Measurements from ENCODE around the gene IMPA2.
"Not testable (repeated sequence)": the region's sequence is repeated elsewhere in the genome, so short reads cannot be mapped to it uniquely, and the experiment has no call there.

Gene IMPA2

DNA sequence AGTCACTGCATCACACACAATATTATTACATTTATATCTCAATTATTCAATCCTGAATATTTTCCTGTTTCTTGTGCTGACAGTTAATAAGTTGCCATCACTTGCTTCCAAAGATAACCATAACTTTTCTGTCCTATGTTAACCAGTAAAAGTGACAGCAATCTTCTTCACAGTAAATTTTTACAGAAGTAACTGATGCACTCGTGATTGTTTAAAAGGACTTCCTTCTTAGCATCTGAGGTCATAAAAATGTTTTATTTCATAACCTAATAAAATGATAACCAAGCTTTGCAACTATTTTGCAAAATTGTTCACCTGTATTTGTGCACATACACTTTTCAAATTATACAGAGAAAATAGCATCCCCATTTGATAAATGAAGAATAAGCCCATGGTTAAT, 91.7 kb downstream of the IMPA2 start:
- no peak for DNase-seq (ENCODE audit: low spot score)

GRCh38 chr18:12074736-12075135, 93.4 kb downstream of the IMPA2 start:
- no peak for DNase-seq (ENCODE audit: low spot score)

DNA sequence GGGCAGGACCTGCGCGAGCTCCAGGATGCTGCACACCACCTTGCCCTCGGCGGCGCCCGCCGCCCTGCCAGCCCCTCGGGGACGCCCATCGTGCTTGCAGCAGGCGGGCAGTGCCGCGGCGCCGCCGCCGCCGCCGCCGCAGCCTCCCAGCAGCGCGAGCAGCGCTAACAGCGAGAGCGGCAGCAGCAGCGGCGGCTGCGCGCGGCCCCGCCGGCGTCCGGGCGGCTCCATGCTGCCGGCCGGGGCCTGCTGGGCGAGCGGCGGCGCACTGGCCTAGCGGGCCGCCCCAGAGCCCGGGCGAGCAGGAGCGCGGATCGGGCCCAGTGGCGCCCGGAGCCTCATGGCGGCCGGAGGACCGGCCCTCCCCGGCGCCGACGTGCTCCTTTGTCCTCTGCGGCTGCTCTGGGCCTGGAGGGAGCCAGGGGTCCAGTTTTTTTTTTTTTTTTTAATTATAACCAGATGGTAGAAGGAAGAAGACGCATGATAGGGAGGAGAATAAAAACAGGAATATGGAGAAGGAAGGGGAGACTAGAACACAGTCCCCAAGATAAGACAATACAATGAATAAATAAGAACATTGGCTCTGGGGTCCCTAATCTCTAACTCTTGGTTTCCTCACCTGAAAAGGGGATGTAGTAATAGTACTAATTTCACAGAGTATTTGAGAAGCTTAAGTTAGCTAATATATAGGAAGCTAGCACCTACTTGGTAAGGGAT, 95.3 kb downstream of the IMPA2 start:
- DNase-seq (ENCODE audit: low spot score) = no peak

GRCh38 chr18:12077994-12078393, 96.7 kb downstream of the IMPA2 start:
- not testable (repeated sequence) for DNase-seq (ENCODE audit: low spot score)

GRCh38 chr18:12079491-12080237, 98.4 kb downstream of the IMPA2 start:
- DNase-seq (ENCODE audit: low spot score) = no peak

All from LoVo (cell line).